T-helper 1 cell treated with Interleukin-12 subunit alpha and Interleukin-12 subunit beta and Interleukin-4 antibody, amounts not matched to agents 30 ng/mL and 1 ng/mL, for 36 hours (primary cell): ENCODE data around the gene B4GAT1. TPM values are rescaled to one million over a fixed set of nuclear protein-coding genes. Genes with fewer than 3 reads are reported as not detected.

ENCODE experiments used
- intact Hi-C: fragments of 100-400 bp; cut with micrococcal nuclease; formaldehyde crosslinking; loops from one replicate; pipeline ENCODE4 v1.15.1; 2024
- total RNA-seq: library from RNA; stranded (reverse); gene quantifications from 2 replicates; pipeline ENCODE4 v1.2.3, GENCODE V29; 2022

The B4GAT1 gene
- total RNA-seq, 1 donor from 2014 or later = 7.6 TPM

- intact Hi-C loops = no loop called here
These were observed 8.9 kb downstream of the B4GAT1 start for GRCh38 chr11:66338276-66339161.

GRCh38 chr11:66337103-66337899 is 10.1 kb downstream of the B4GAT1 start:
- intact Hi-C loops = no loop called here

GRCh38 chr11:66336234-66337102 is 11.0 kb downstream of the B4GAT1 start, which contains the start of gene RIN1:
Gene RIN1, minus strand, starts transcription at chr11:66336434. Its CDS starts 32 bp downstream, at chr11:66336402.
- intact Hi-C loops = loop anchor here (1.0 kb wide), 1 partner anchor 8 kb away; no protein-coding TSS in a partner anchor

- intact Hi-C loops = loop anchor here (1.0 kb wide), 1 partner anchor 7 kb away; no protein-coding TSS in a partner anchor
These were observed 11.7 kb downstream of the B4GAT1 start for GRCh38 chr11:66335531-66336233.

- intact Hi-C loops = no loop called here
These were observed 12.6 kb downstream of the B4GAT1 start for GRCh38 chr11:66334605-66335442.

GRCh38 chr11:66333896-66334604 is 13.4 kb downstream of the B4GAT1 start:
- intact Hi-C loops = no loop called here

GRCh38 chr11:66333220-66333877 is 14.1 kb downstream of the B4GAT1 start:
- intact Hi-C loops = no loop called here

- intact Hi-C loops = no loop called here
These were observed 14.8 kb downstream of the B4GAT1 start for GRCh38 chr11:66332371-66333219.

GRCh38 chr11:66331542-66332370 is 15.7 kb downstream of the B4GAT1 start:
- intact Hi-C loops = no loop called here

- intact Hi-C loops = no loop called here
These were observed 16.5 kb downstream of the B4GAT1 start for GRCh38 chr11:66330931-66331330.

GRCh38 chr11:66329165-66329673 is 18.2 kb downstream of the B4GAT1 start:
- intact Hi-C loops = no loop called here

- intact Hi-C loops = loop anchor here (1.0 kb wide), 7 partner anchors 8 to 106 kb away; partner anchors contain the start of genes BRMS1, RIN1 and YIF1A
These were observed 18.9 kb downstream of the B4GAT1 start for GRCh38 chr11:66328302-66329144.

- intact Hi-C loops = loop anchor here (1.0 kb wide), 7 partner anchors 8 to 106 kb away; partner anchors contain the start of genes BRMS1, RIN1 and YIF1A
These were observed 19.5 kb downstream of the B4GAT1 start for GRCh38 chr11:66328031-66328301.

GRCh38 chr11:66327171-66328030 is 20.0 kb downstream of the B4GAT1 start:
- intact Hi-C loops = loop anchor here (1.0 kb wide), 7 partner anchors 9 to 105 kb away; partner anchors contain the start of genes BRMS1, RIN1 and YIF1A
